Fibroblast of skin of right quadriceps (primary cell): Measurements from ENCODE around the gene FGF11.

ENCODE experiments used
- DNase-seq: peaks from one replicate; pipeline ENCODE4 v3.0.0-alpha.2; 2013

The FGF11 gene

GRCh38 chr17:7439462-7440112 lies at the start of gene FGF11:
TSS of gene FGF11 (plus strand) at chr17:7439512. CDS start at chr17:7439621, 109 bp downstream.
- DNase-seq = no peak

GRCh38 chr17:7389924-7390910 lies 49.1 kb upstream of the FGF11 start:
- no peak for DNase-seq

DNA sequence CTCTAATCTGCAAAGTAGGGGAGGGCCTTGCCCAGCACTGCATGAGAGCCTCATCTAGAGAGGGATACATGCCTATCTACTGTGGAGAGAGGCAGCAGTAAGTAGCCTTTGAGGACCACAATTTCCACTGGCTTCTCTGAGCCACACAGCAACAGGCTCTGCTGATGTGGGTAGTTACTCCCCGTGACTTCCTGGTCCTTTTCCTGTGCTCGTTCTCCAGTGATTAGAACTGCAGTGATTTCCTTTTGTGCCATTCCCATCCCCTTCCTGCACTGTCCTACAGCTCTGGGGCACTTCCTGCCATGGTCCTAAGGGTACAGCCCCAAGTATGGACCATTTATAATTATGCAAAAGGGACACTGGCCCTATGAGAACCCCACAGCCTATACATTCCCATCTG lies 48.0 kb upstream of the FGF11 start:
- DNase-seq = no peak

GRCh38 chr17:7392696-7393612 lies 46.4 kb upstream of the FGF11 start:
- DNase-seq = no peak

DNA sequence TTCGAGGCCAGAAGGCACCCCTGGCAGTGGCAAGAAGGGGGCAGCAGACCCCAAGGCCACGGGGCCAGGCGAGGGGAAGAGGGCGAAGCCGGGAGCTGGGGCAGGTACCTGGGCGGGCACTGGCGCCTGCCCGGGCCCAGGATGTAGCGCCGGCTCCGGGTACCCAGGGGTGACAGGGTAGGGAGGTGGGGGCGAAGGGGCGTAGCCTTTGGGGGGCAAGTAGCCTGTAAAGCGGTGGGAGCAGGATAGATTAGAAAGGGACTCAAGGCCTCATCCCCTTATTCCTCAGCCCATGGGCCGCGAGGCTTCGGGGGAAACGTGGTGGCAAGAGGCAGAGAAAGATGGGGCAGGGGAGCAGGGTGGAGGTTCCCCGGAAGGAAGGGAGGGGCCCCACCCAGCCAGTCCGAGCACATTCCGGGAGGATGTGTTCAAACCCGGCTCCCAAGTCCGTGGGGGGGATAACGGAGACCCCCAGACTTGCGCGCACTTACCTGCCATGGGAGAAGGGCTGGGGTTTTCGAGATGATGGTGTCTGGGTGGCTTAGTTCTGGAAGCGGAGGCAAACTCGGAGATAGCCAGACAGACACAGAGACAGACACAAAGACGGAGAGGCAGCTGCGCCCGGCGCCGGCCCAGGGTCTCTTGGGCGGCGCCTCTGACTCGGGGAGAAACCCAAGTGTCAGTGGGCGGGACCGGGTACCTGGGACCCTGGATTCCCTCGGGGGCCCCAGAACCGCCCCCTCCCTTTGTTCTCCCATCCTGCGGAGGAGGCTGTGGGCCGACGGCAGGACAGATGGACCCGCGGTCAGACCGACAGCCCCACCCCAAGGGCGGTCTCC lies 45.5 kb upstream of the FGF11 start:
- DNase-seq = peak; percentile 10

DNA sequence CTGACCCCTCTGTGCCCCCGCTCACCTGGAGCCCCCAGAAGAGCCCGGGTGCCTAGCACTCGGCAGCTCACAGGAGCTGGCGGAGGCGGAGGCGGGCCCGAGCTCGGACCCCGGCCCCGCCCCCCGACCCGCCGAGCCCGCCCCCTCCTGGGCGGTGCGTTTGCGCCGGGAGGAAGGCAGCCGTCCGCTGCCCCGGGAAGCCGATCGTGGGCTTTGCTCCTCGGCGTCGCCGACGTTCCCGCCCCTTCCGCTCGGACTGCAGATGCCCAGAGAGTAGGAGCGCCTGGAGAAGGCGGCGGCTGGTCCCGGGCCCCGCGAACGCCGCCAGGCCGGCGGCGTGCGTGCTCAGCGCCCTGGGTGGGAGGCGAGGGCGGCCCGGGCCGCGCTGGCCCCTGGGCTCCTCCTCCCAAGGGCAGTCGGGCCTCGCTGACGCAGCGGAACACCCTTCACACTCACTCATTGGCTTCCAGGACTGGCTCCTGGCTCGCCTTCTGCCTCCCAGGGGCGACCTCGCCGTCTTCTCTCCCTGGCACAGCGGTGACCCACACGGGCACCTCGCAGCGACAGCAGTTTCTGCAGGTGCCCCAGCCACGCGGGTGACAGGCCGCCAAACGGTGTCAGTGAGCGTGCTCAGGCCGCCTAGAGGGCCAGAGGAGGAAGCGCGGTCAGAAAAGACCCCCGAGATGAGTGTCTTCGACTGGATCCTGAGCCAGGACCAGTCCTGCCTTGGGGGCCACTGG lies 44.7 kb upstream of the FGF11 start, which contains the start of gene PLSCR3:
TSS of gene PLSCR3 (minus strand) at position 74 of the 740 bp plus-strand sequence. CDS start 415 bp downstream, outside the sequence.
- peak; percentile 81 for DNase-seq

DNA sequence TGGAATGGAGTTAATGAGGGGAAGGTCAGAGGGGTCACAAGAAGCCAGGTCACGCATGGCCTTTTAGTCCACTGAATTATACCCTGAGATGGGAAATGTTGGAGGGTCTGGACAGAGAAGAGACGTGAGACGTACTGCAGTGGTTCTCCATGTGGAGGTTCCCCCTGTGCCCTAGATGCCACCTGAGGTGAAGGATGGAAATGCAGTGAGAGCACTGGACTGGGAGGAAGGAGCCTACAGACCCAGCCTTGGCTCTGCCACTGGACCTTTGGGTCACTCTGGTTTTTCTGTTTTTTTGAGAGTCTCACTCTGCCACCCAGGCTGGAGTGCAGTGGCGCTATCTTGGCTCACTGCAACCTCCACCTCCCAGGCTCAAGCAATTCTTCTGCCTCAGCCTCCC lies 43.2 kb upstream of the FGF11 start:
- DNase-seq = no peak

- DNase-seq = no peak
These were observed 40.7 kb upstream of the FGF11 start for GRCh38 chr17:7398612-7399011.

- DNase-seq = no peak
These were observed 36.1 kb upstream of the FGF11 start for GRCh38 chr17:7403043-7403726.

GRCh38 chr17:7403727-7403976 lies 35.7 kb upstream of the FGF11 start:
- DNase-seq = no peak

GRCh38 chr17:7403977-7404736 lies 35.2 kb upstream of the FGF11 start, which contains the start of gene TMEM256:
TSS of gene TMEM256 (minus strand) at chr17:7404097. CDS start at chr17:7404084, 13 bp downstream.
- DNase-seq = peak; percentile 100

GRCh38 chr17:7404737-7405349 lies 34.5 kb upstream of the FGF11 start:
- DNase-seq = no peak

- no peak for DNase-seq
These were observed 33.7 kb upstream of the FGF11 start for GRCh38 chr17:7405350-7406234.

DNA sequence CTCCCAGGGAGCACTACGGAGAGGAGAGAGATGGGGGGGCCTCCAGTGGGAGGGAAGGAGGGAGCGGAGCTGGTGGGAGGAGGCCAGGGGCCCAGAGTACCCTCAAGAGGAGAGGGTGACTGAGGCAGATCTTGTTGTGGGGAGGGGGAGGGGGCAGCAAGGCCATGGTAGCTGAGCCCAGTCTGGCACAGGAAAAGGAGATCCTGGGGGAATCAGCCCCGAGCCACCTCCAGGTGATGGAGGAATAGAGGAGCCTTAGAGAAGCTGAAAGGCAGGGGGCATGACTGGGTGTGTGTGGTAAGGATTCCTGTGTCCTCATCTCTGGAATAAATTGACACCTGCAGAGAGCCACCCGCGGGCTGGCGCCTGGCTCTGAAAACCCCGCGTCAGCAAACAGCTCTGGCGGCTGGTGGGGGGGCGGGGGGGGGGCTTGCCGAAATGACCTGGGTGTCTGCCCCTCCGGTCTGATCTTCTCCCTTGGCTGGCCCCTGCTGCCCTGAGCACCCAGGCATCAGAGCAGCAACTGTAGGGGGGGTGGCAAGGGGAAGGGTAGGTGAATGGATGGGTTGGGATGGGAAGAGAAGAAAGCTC lies 33.0 kb upstream of the FGF11 start:
- DNase-seq = no peak

DNA sequence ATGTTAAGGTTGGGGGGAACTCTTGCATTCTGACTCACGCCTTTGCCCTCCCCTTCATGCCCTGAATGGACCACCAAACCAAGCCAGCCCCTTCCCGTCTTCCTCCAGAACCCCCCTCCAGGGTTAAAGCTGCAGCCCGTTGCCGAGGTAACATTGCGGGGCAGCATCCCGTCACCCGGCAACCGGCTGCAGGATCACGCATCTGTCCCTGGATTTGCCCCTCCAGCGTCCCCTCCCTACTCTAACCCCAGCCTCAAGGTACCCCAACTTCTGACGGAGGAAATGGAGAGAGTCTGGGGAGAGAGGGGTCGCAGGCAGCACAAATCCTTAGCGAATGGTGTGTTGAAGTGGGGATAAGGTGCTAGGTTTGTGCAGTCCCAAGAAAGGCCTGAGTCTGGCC lies 32.2 kb upstream of the FGF11 start:
- DNase-seq = no peak

- no peak for DNase-seq
These were observed 31.6 kb upstream of the FGF11 start, which contains the start of gene NLGN2 for GRCh38 chr17:7407485-7408251. TSS of gene NLGN2 (plus strand) at chr17:7407845. CDS start at chr17:7408256, 411 bp downstream.

DNA sequence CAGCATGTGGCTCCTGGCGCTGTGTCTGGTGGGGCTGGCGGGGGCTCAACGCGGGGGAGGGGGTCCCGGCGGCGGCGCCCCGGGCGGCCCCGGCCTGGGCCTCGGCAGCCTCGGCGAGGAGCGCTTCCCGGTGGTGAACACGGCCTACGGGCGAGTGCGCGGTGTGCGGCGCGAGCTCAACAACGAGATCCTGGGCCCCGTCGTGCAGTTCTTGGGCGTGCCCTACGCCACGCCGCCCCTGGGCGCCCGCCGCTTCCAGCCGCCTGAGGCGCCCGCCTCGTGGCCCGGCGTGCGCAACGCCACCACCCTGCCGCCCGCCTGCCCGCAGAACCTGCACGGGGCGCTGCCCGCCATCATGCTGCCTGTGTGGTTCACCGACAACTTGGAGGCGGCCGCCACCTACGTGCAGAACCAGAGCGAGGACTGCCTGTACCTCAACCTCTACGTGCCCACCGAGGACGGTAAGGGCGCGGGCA lies 31.0 kb upstream of the FGF11 start:
- no peak for DNase-seq
